SHP77 (cell line): ENCODE results near the gene ZNRF4.
"Not testable (repeated sequence)": the region's sequence is repeated elsewhere in the genome, so short reads cannot be mapped to it uniquely, and the experiment has no call there.

Experiments used
- DNase-seq, 2 experiments: peaks; one replicate each; lab custom pipeline; 2025; lab: John Stamatoyannopoulos, UW

Gene ZNRF4

GRCh38 chr19:5473646-5474045, 18.4 kb downstream of the ZNRF4 start:
- no peak for DNase-seq

- DNase-seq, result no peak
Observed at GRCh38 chr19:5477451-5478215, 22.4 kb downstream of the ZNRF4 start.

GRCh38 chr19:5478241-5478924, 23.2 kb downstream of the ZNRF4 start:
- DNase-seq, result no peak

- no peak for DNase-seq
Observed at GRCh38 chr19:5478925-5479588, 23.8 kb downstream of the ZNRF4 start.

- DNase-seq, result no peak
Observed at GRCh38 chr19:5479958-5480357, 24.7 kb downstream of the ZNRF4 start.

GRCh38 chr19:5480427-5480836, 25.2 kb downstream of the ZNRF4 start:
- DNase-seq, result peak; percentile 20 to 40

- no peak for DNase-seq
Observed at GRCh38 chr19:5481957-5482356, 26.7 kb downstream of the ZNRF4 start.

GRCh38 chr19:5484398-5485285, 29.4 kb downstream of the ZNRF4 start:
- DNase-seq, result no peak

GRCh38 chr19:5485286-5485636, 30.0 kb downstream of the ZNRF4 start:
- no peak for DNase-seq

GRCh38 chr19:5485658-5486057, 30.4 kb downstream of the ZNRF4 start:
- DNase-seq, result not testable (repeated sequence)

- no peak for DNase-seq
Observed at GRCh38 chr19:5487222-5487621, 32.0 kb downstream of the ZNRF4 start.

- no peak for DNase-seq
Observed at GRCh38 chr19:5489551-5489950, 34.3 kb downstream of the ZNRF4 start.

- no peak for DNase-seq
Observed at GRCh38 chr19:5491565-5491964, 36.3 kb downstream of the ZNRF4 start.

- no peak for DNase-seq
Observed at GRCh38 chr19:5492281-5492634, 37.0 kb downstream of the ZNRF4 start.

- no peak for DNase-seq
Observed at GRCh38 chr19:5492635-5493409, 37.6 kb downstream of the ZNRF4 start.

- no peak for DNase-seq
Observed at GRCh38 chr19:5494773-5495172, 39.6 kb downstream of the ZNRF4 start.

- no peak for DNase-seq
Observed at GRCh38 chr19:5495792-5496191, 40.6 kb downstream of the ZNRF4 start.

GRCh38 chr19:5497297-5497696, 42.1 kb downstream of the ZNRF4 start:
- no peak for DNase-seq

- DNase-seq, result no peak
Observed at GRCh38 chr19:5498830-5499550, 43.8 kb downstream of the ZNRF4 start.

- DNase-seq, result no peak
Observed at GRCh38 chr19:5501907-5502306, 46.7 kb downstream of the ZNRF4 start.

GRCh38 chr19:5503598-5503997, 48.4 kb downstream of the ZNRF4 start:
- no peak for DNase-seq
